ENCODE data around the gene PCDHGA2.

PCDHGA2 gene

GRCh38 chr5:141320225-141321169, 18.1 kb upstream of the PCDHGA2 start, which contains the start of gene TAF7:
Gene TAF7 (minus strand): TSS chr5:141320784. CDS start chr5:141320044, 740 bp downstream.
- Histone ChIP-seq H3K4me1 (ENCODE audit: control insufficient read depth, insufficient read depth, low read depth, low read length) (no peaks in the 10 kb centered on the region), H2AK5ac (ENCODE audit: low read length, severe bottlenecking) (no peak within 1 kb of the TSS), H2BK12ac (ENCODE audit: low read length in 2 of 2) (no peak within 1 kb of the TSS), H3K18ac (ENCODE audit: low read depth in 1 of 2, low read length in 2 of 2) (peak within 1 kb of the TSS; percentile 41 to 97), H3K14ac (ENCODE audit: low read length in 2 of 2) (no peak within 1 kb of the TSS), H3K79me1 (replicated peaks; ENCODE audit: low read length, poor library complexity, severe bottlenecking) (peaks cover 8% of the 10 kb centered on the region), H2AFZ (ENCODE audit: low read depth, low read length) (peak within 1 kb of the TSS; percentile 75), H2BK15ac (ENCODE audit: low read depth, poor library complexity, severe bottlenecking) (no peak within 1 kb of the TSS), H3K4me2 (ENCODE audit: low read length, poor library complexity, severe bottlenecking) (peak within 1 kb of the TSS; percentile 63), H3K9me3 (ENCODE audit: control insufficient read depth, low read length) (peaks cover 54% of the 10 kb centered on the region), H3K27me3 (ENCODE audit: control insufficient read depth in 1 of 2, insufficient read depth in 1 of 2, low read length in 2 of 2) (no peaks in the 10 kb centered on the region), H2BK120ac (ENCODE audit: low read depth, low read length) (no peak within 1 kb of the TSS), H3K23ac (ENCODE audit: low read length in 2 of 2) (no peak within 1 kb of the TSS), H3K9ac (ENCODE audit: low read length) (peak within 1 kb of the TSS; percentile 98), H4K91ac (ENCODE audit: low read length) (peak within 1 kb of the TSS; percentile 82), H4K8ac (ENCODE audit: low read length) (peak within 1 kb of the TSS; percentile 97), H3K36me3 (ENCODE audit: control insufficient read depth in 1 of 2, insufficient read depth in 2 of 2, low read depth in 1 of 2, low read length in 2 of 2) (peaks cover 11 to 34% of the 10 kb centered on the region in 2 experiments), H3K4ac (ENCODE audit: low read depth in 1 of 2, low read length in 2 of 2) (peak within 1 kb of the TSS; percentile 30 to 79), H2BK5ac (ENCODE audit: low read depth, low read length, poor library complexity, severe bottlenecking) (peak within 1 kb of the TSS; percentile 61), H3K4me3 (ENCODE audit: insufficient read depth in 1 of 2, low read depth in 1 of 2, low read length in 2 of 2) (peak within 1 kb of the TSS; percentile 63 to 92), H3K27ac (ENCODE audit: low read length, poor library complexity, severe bottlenecking) (peak within 1 kb of the TSS; percentile 97)
- under 1% methylated on average over 66 of the region's 67 CpGs for WGBS
- DNase-seq, result peak; percentile 93

GRCh38 chr5:141322261-141322660, 16.3 kb upstream of the PCDHGA2 start:
- Histone ChIP-seq H3K4me2 (ENCODE audit: low read length, poor library complexity, severe bottlenecking) (no peak overlapping the region), H4K8ac (ENCODE audit: low read length) (no peak overlapping the region), H2BK5ac (ENCODE audit: low read depth, low read length, poor library complexity, severe bottlenecking) (no peak overlapping the region), H3K4me1 (ENCODE audit: control insufficient read depth, insufficient read depth, low read depth, low read length) (no peaks in the 10 kb centered on the region), H4K91ac (ENCODE audit: low read length) (no peak overlapping the region), H3K27me3 (ENCODE audit: control insufficient read depth in 1 of 2, insufficient read depth in 1 of 2, low read length in 2 of 2) (no peaks in the 10 kb centered on the region), H2BK12ac (ENCODE audit: low read length in 2 of 2) (no peak overlapping the region), H3K18ac (ENCODE audit: low read depth in 1 of 2, low read length in 2 of 2) (no peak overlapping the region), H3K79me1 (replicated peaks; ENCODE audit: low read length, poor library complexity, severe bottlenecking) (peaks cover 4% of the 10 kb centered on the region), H3K36me3 (ENCODE audit: control insufficient read depth in 1 of 2, insufficient read depth in 2 of 2, low read depth in 1 of 2, low read length in 2 of 2) (peaks cover 5 to 22% of the 10 kb centered on the region in 2 experiments), H3K23ac (ENCODE audit: low read length in 2 of 2) (no peak overlapping the region), H3K9me3 (ENCODE audit: control insufficient read depth, low read length) (peaks cover 37% of the 10 kb centered on the region), H3K27ac (ENCODE audit: low read length, poor library complexity, severe bottlenecking) (no peak overlapping the region), H2AK5ac (ENCODE audit: low read length, severe bottlenecking) (no peak overlapping the region), H2AFZ (ENCODE audit: low read depth, low read length) (no peak overlapping the region), H3K14ac (ENCODE audit: low read length in 2 of 2) (no peak overlapping the region), H2BK15ac (ENCODE audit: low read depth, poor library complexity, severe bottlenecking) (no peak overlapping the region), H2BK120ac (ENCODE audit: low read depth, low read length) (no peak overlapping the region), H3K4me3 (ENCODE audit: insufficient read depth in 1 of 2, low read depth in 1 of 2, low read length in 2 of 2) (no peak overlapping the region), H3K4ac (ENCODE audit: low read depth in 1 of 2, low read length in 2 of 2) (no peak overlapping the region), H3K9ac (ENCODE audit: low read length) (no peak overlapping the region)
- no peak for DNase-seq
- WGBS, result 100% methylated on average over 1 of the region's 3 CpGs

GRCh38 chr5:141326088-141326854, 12.3 kb upstream of the PCDHGA2 start:
- Histone ChIP-seq H4K91ac (ENCODE audit: low read length) (no peak overlapping the region), H3K4me1 (ENCODE audit: control insufficient read depth, insufficient read depth, low read depth, low read length) (no peaks in the 10 kb centered on the region), H3K23ac (ENCODE audit: low read length in 2 of 2) (no peak overlapping the region), H3K9me3 (ENCODE audit: control insufficient read depth, low read length) (peaks cover 23% of the 10 kb centered on the region), H2BK5ac (ENCODE audit: low read depth, low read length, poor library complexity, severe bottlenecking) (no peak overlapping the region), H3K14ac (ENCODE audit: low read length in 2 of 2) (no peak overlapping the region), H3K27me3 (ENCODE audit: control insufficient read depth in 1 of 2, insufficient read depth in 1 of 2, low read length in 2 of 2) (no peaks in the 10 kb centered on the region), H4K8ac (ENCODE audit: low read length) (no peak overlapping the region), H2BK12ac (ENCODE audit: low read length in 2 of 2) (no peak overlapping the region), H3K18ac (ENCODE audit: low read depth in 1 of 2, low read length in 2 of 2) (no peak overlapping the region), H2BK15ac (ENCODE audit: low read depth, poor library complexity, severe bottlenecking) (no peak overlapping the region), H3K4me3 (ENCODE audit: insufficient read depth in 1 of 2, low read depth in 1 of 2, low read length in 2 of 2) (peak overlapping the region in 1 of 2 experiments; percentile 76), H2AFZ (ENCODE audit: low read depth, low read length) (no peak overlapping the region), H2BK120ac (ENCODE audit: low read depth, low read length) (no peak overlapping the region), H3K9ac (ENCODE audit: low read length) (peak overlapping the region; percentile 86), H3K4ac (ENCODE audit: low read depth in 1 of 2, low read length in 2 of 2) (no peak overlapping the region), H3K79me1 (replicated peaks; ENCODE audit: low read length, poor library complexity, severe bottlenecking) (no peaks in the 10 kb centered on the region), H3K36me3 (ENCODE audit: control insufficient read depth in 1 of 2, insufficient read depth in 2 of 2, low read depth in 1 of 2, low read length in 2 of 2) (no peaks in the 10 kb centered on the region), H3K4me2 (ENCODE audit: low read length, poor library complexity, severe bottlenecking) (no peak overlapping the region), H3K27ac (ENCODE audit: low read length, poor library complexity, severe bottlenecking) (no peak overlapping the region), H2AK5ac (ENCODE audit: low read length, severe bottlenecking) (no peak overlapping the region)
- peak; percentile 35 for DNase-seq
- 50% methylated on average over 24 of the region's 27 CpGs for WGBS

- WGBS, result 84% methylated on average over 8 of the region's 8 CpGs
- no peak overlapping the region for H3K27ac ChIP-seq (ENCODE audit: low read length, poor library complexity, severe bottlenecking)
- H3K79me1 ChIP-seq (replicated peaks; ENCODE audit: low read length, poor library complexity, severe bottlenecking), result no peaks in the 10 kb centered on the region
- no peaks in the 10 kb centered on the region for H3K27me3 ChIP-seq (ENCODE audit: control insufficient read depth in 1 of 2, insufficient read depth in 1 of 2, low read length in 2 of 2)
- H3K4me1 ChIP-seq (ENCODE audit: control insufficient read depth, insufficient read depth, low read depth, low read length), result no peaks in the 10 kb centered on the region
- H3K4me3 ChIP-seq (ENCODE audit: insufficient read depth in 1 of 2, low read depth in 1 of 2, low read length in 2 of 2), result no peak overlapping the region
- H3K4me2 ChIP-seq (ENCODE audit: low read length, poor library complexity, severe bottlenecking), result no peak overlapping the region
- H2BK5ac ChIP-seq (ENCODE audit: low read depth, low read length, poor library complexity, severe bottlenecking), result no peak overlapping the region
- no peak overlapping the region for H3K4ac ChIP-seq (ENCODE audit: low read depth in 1 of 2, low read length in 2 of 2)
- H3K23ac ChIP-seq (ENCODE audit: low read length in 2 of 2), result no peak overlapping the region
- H4K8ac ChIP-seq (ENCODE audit: low read length), result no peak overlapping the region
- H2BK12ac ChIP-seq (ENCODE audit: low read length in 2 of 2), result no peak overlapping the region
- no peak overlapping the region for H2BK15ac ChIP-seq (ENCODE audit: low read depth, poor library complexity, severe bottlenecking)
- H3K9me3 ChIP-seq (ENCODE audit: control insufficient read depth, low read length), result peaks cover 29% of the 10 kb centered on the region
- no peak overlapping the region for H2AFZ ChIP-seq (ENCODE audit: low read depth, low read length)
- no peak overlapping the region for H2AK5ac ChIP-seq (ENCODE audit: low read length, severe bottlenecking)
- no peak overlapping the region for H3K9ac ChIP-seq (ENCODE audit: low read length)
- no peak overlapping the region for H2BK120ac ChIP-seq (ENCODE audit: low read depth, low read length)
- H3K14ac ChIP-seq (ENCODE audit: low read length in 2 of 2), result no peak overlapping the region
- peak overlapping the region; percentile 54 for H4K91ac ChIP-seq (ENCODE audit: low read length)
- DNase-seq, result no peak
- no peaks in the 10 kb centered on the region for H3K36me3 ChIP-seq (ENCODE audit: control insufficient read depth in 1 of 2, insufficient read depth in 2 of 2, low read depth in 1 of 2, low read length in 2 of 2)
- H3K18ac ChIP-seq (ENCODE audit: low read depth in 1 of 2, low read length in 2 of 2), result no peak overlapping the region
Observed at GRCh38 chr5:141328231-141328630, 10.3 kb upstream of the PCDHGA2 start.

Data from mesenchymal stem cell (in vitro differentiated cells and primary cell).